ENCODE data around the gene RDH14. TPM values are rescaled to one million over a fixed set of nuclear protein-coding genes. Genes with fewer than 3 reads are reported as not detected.
A peak's percentile ranks its signal among the peaks of the same experiment; 100 is the strongest.

RDH14 gene
- total RNA-seq, 2 donors from 2014 or later, result 20.2 to 23.8 TPM

DNA sequence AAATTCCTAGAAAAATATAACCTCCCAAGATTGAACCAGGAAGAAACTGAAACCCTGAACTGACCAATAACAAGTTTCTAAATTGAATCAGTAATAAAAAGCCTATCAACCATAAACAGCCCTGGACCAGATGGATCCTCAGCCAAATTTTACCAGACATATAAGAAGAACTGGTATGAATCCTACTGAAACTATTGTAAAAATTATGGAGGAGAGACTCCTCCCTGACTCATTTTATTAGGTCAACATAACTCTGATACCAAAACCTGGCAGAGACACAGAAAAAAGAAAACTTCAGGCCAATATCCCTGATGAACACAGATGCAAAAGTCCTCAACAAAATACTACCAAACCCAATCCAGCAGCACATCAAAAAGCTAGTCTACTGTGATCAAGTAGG is 17.6 kb upstream of the RDH14 start:
- Histone ChIP-seq H3K36me3 (no peaks in the 10 kb centered on the region), H3K27ac (no peak overlapping the region), H3K4me1 (no peaks in the 10 kb centered on the region), H3K27me3 (no peaks in the 10 kb centered on the region), H3K9ac (ENCODE audit: low read depth in 2 of 2, low read length in 2 of 2) (no peak overlapping the region), H3K9me3 (no peaks in the 10 kb centered on the region), H3K4me3 (no peak overlapping the region)
- no peak for DNase-seq
- intact Hi-C loops (cut with DNase I), result no loop called here
- TF ChIP-seq CTCF (IDR thresholded peaks at IDR 0.05), result no peak

DNA sequence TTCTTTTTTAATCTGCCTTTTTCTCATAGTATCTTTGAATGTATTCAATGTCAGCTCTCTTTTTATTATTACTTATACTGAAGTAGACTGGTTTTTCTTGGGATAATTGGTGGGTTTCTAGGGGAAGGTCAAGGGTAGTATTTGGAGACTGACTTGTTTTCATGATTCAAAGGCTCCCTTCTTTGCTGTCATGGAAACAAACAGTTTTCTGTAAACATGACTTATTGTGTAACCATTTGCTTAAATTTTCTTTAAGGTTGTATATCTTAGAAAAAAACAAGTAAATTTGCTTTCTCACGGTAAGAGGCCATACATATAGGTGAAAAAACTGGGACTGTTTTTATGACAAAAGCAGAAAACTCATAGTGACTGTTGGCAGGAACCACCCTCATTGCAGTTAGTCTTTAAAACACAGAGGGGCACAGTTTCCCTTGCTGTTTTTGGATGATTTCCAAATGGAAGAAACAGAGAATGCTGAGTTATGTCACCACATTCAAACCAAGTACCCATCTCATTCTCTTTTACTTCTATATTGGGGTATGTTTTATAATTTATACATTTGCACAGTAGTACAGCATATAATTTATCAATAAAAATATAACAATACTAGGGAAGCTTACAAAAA is 5.8 kb upstream of the RDH14 start:
- H3K4me1 ChIP-seq, result no peaks in the 10 kb centered on the region
- H3K27ac ChIP-seq, result no peak overlapping the region
- H3K27me3 ChIP-seq, result no peaks in the 10 kb centered on the region
- DNase-seq, result no peak
- intact Hi-C loops (cut with DNase I), result no loop called here
- TF ChIP-seq CTCF (IDR thresholded peaks at IDR 0.05), result no peak
- no peak overlapping the region for H3K9ac ChIP-seq (ENCODE audit: low read depth in 2 of 2, low read length in 2 of 2)
- H3K36me3 ChIP-seq, result no peaks in the 10 kb centered on the region
- no peak overlapping the region for H3K4me3 ChIP-seq
- no peaks in the 10 kb centered on the region for H3K9me3 ChIP-seq

DNA sequence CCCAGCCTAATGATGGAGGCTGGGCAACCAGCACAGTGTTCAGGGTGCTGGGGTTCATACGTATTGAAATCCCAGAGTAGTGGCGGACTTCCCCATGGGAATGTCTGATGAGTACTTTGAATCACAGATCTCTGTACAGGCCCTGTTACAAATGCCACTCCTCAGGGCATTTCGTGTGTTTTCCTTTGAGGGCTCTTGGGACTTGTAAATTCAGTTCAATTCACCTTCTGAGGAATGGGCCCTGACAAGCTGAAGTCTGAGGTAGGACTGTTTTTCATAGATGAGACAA is 288 bp upstream of the RDH14 start:
- intact Hi-C loops (cut with DNase I), result no loop called here
- H3K9me3 ChIP-seq, result no peaks in the 10 kb centered on the region
- H3K4me3 ChIP-seq, result peak overlapping the region; percentile 90
- no peak for DNase-seq
- no peak for TF ChIP-seq CTCF (IDR thresholded peaks at IDR 0.05)
- H3K4me1 ChIP-seq, result no peaks in the 10 kb centered on the region
- H3K27ac ChIP-seq, result peak overlapping the region; percentile 96
- H3K27me3 ChIP-seq, result no peaks in the 10 kb centered on the region
- H3K9ac ChIP-seq (ENCODE audit: low read depth in 2 of 2, low read length in 2 of 2), result peak overlapping the region; percentile 66 to 91
- no peaks in the 10 kb centered on the region for H3K36me3 ChIP-seq

GRCh38 chr2:18559531-18560030 is 872 bp downstream of the RDH14 start:
- Histone ChIP-seq H3K27me3 (no peaks in the 10 kb centered on the region), H3K9me3 (no peaks in the 10 kb centered on the region), H3K27ac (peak overlapping the region; percentile 96), H3K9ac (ENCODE audit: low read depth in 2 of 2, low read length in 2 of 2) (peak overlapping the region; percentile 66 to 91), H3K36me3 (no peaks in the 10 kb centered on the region), H3K4me1 (no peaks in the 10 kb centered on the region), H3K4me3 (peak overlapping the region; percentile 90)
- peak; percentile 22 for DNase-seq
- no peak for TF ChIP-seq CTCF (IDR thresholded peaks at IDR 0.05)
- intact Hi-C loops (cut with DNase I), result no loop called here

- DNase-seq, result no peak
- Histone ChIP-seq H3K27ac (no peak overlapping the region), H3K4me3 (no peak overlapping the region), H3K36me3 (no peaks in the 10 kb centered on the region), H3K27me3 (no peaks in the 10 kb centered on the region), H3K9ac (ENCODE audit: low read depth in 2 of 2, low read length in 2 of 2) (no peak overlapping the region), H3K4me1 (no peaks in the 10 kb centered on the region), H3K9me3 (no peaks in the 10 kb centered on the region)
- no peak for TF ChIP-seq CTCF (IDR thresholded peaks at IDR 0.05)
- intact Hi-C loops (cut with DNase I), result no loop called here
Observed at GRCh38 chr2:18558458-18558857, 2.0 kb downstream of the RDH14 start.
